AG09309 (cell line): ENCODE data around the gene GORAB.

Experiments
- DNase-seq: peaks from one replicate; pipeline ENCODE4 v3.0.0-alpha.2; 2010; ENCODE audit warnings: low read depth
- H3K4me3 ChIP-seq: 2 replicates; pipeline ENCODE4 v1.5.1; 2011; ENCODE audit warnings: mild to moderate bottlenecking, low read depth, low read length, moderate library complexity; ENCODE audit not compliant: control insufficient read depth
- TF ChIP-seq, protein P1 (sequence below): IDR thresholded peaks from 2 replicates; pipeline ENCODE4 v1.5.1; 2011; ENCODE audit warnings: mild to moderate bottlenecking, low read depth, low read length, inconsistent platforms; ENCODE audit not compliant: insufficient read depth, control insufficient read depth; ENCODE audit errors: missing control alignments

The GORAB gene

DNA sequence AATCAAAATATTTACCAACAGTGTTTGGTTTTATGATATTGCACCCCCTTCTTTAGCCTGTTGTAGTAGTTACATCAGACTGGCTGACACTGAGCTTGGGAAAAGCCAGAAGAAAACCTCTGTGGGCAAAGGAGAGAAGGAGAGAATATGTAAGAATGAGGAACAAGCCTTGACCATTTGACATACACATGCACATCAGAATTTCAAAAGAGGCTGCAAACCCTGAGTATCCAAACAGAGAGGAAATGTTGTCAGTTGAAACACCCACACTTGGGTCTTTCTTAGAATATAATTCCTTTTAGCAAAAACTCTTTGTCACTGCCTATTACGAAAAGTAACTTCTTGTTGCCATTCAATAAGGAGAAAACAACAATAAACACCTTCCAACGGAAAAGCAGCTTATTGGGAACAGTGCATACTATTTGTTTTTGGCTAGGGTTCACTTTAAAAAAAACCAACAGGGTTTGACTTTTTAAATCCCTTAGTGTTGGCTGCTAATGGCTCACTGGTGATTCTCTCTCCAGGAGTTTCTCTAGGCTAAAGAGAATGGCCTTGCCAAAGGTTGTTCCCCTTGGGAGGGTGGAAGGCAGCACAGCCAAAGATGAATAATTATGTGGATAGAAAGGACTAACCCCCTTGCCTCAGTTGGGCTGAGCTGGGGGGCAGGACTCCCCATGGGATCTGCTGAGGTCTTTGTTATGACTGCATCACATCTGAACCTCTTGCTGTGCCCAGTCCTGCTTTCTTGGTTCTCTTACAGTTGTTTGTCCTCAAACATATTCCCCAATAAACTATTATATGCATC, 48.9 kb downstream of the GORAB start:
- no peak for DNase-seq
- H3K4me3 ChIP-seq = no peak overlapping the region
- TF ChIP-seq, protein P1, sequence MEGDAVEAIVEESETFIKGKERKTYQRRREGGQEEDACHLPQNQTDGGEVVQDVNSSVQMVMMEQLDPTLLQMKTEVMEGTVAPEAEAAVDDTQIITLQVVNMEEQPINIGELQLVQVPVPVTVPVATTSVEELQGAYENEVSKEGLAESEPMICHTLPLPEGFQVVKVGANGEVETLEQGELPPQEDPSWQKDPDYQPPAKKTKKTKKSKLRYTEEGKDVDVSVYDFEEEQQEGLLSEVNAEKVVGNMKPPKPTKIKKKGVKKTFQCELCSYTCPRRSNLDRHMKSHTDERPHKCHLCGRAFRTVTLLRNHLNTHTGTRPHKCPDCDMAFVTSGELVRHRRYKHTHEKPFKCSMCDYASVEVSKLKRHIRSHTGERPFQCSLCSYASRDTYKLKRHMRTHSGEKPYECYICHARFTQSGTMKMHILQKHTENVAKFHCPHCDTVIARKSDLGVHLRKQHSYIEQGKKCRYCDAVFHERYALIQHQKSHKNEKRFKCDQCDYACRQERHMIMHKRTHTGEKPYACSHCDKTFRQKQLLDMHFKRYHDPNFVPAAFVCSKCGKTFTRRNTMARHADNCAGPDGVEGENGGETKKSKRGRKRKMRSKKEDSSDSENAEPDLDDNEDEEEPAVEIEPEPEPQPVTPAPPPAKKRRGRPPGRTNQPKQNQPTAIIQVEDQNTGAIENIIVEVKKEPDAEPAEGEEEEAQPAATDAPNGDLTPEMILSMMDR = no peak

DNA sequence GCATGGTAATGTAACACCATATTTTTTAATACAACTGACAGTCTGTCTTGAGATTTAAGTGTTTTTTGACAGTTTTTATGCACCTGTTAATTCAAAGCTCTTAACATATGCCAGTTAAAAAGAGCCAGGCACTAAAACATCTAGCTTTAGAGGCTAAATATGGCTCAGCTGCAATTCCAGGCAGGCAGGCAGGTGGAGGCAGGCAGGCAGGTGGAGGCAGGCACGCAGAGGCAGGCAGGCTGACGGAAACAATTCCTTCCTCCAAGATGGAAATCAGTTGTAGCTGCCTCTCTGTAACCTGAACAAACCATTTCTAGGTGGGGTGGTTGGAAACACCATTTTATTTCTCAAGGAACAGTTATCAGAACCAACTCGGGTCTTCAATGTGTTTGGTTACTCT, 51.2 kb downstream of the GORAB start:
- DNase-seq = no peak
- no peak overlapping the region for H3K4me3 ChIP-seq
- TF ChIP-seq, protein P1 = no peak

DNA sequence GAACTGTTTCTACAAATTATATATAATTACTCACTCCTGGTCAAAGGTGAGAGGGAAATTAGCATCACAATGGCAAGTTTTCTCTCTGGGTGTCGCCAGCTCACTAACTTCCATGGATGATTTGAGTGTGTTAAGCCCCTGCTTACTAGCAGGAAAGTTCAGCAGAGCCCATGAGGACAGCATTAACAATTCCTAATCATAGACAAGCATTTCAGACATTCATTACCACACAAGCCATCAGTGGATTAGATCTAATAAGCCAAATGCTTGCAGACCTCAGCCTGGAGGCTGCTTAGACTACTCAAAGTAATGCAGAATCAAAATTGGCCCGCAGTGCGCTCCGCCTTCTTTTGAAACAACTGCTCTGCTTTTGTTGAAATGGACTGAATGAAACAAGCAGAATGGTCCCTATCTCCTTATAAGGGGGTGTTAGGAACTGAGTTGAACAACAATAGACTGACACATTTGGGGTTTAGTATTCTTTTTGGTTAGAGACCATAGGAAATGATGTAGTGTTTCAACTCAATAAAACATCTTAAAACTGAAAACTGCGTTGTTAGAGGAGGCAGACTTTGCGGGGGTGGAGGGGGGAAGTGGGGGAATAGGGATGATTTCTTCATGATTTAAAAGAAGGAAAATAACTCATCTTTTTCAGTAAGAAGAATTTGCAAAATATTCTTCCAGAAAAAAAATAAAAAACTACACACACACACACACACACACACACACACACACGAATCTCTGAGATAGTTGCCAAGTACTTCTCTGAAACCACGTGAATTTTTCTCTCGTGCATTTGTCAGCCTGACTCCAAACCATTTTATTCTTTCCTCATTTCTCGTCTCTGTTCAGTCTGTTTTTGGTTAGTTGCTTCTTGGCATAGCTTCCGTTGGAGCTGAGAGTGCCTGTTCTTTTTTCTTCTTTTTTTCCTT, 54.6 kb downstream of the GORAB start:
- TF ChIP-seq, protein P1 = no peak
- peak overlapping the region; percentile 33 for H3K4me3 ChIP-seq
- DNase-seq = peak; percentile 90

DNA sequence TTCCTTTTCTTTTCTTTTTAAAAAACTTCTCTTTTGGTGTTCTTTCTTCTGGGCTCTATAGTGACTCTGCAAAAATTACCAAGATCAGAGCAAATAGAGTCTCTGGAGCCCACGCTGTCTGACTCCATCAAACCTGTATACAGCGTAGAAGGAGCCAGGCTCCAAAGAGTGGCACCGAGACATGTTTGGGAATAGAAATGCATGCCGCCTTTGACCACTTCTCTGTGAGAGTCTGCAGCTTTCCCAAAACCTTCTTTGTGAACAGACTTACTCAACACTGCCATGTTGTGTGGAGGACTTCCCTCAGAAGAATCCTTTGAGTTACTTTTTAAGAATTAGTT, 55.3 kb downstream of the GORAB start:
- no peak for DNase-seq
- TF ChIP-seq, protein P1 = no peak

DNA sequence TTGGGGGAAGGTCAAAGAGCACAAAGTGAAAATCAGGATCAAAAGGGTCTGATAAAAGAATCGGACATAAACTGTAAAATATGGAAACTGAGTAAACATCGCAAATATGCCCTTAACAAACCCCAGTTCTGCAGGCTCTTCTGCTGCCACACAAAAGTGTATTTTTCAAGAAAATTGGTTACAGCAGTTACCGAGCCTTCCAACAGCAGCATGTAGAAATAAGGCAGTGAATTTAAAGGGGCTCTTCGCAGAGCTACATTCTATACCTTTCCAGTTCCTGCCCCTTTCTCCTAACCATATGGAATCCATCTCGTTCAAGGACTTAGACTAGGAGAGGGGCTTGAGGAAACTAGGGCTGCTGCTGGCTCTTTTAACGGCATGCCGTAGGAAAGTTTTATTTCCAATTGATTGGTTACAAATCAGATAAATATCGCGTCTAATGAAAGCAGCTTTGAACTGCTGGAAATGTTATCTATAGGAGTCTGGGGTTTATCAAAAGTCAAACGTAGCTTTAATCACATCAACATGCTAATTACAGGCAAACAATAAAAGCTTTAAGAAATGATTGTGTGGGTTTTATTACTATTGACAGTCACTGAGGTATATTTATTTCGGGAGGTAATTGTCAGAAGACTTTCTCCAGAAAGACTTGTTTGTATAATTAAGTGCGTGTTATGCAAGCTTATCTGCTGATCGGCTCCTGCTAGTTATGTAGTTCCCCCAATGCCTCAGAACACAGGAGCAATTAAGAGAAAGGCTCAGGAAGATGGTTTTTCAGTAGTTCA, 59.1 kb downstream of the GORAB start:
- peak overlapping the region; percentile 10; the same call in 1 of the 2 replicates for H3K4me3 ChIP-seq
- no peak for DNase-seq
- TF ChIP-seq, protein P1 = no peak

More for the DNA sequence above, 55.3 kb downstream of the GORAB start:
- peak overlapping the region; percentile 33 for H3K4me3 ChIP-seq

DNA sequence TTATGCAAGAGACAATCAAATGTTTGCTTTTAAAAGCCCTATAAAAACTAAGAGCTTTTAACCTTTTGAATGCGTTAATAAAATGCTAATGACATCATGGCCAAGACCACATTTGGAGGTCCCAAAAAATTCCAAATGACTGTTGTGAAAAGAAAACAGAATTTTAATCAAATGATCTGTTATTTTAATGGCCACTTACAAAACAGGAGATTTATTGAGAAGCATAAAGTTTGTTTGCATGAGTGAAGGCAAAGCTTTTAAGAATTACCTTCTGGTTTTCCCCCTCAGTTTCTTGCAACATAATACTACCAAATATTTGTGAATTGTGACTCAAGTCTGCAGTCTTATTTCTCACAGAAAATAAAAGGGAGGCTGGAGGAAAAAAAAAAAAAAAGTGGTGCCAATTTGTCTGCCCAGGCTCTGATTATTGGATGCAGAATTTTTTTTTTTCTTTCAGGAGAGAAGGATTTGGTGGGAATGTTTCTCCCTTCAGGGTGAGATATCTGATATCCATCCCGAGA, 60.7 kb downstream of the GORAB start:
- H3K4me3 ChIP-seq = no peak overlapping the region
- TF ChIP-seq, protein P1 = no peak

More for the DNA sequence above, 60.7 kb downstream of the GORAB start:
- DNase-seq = peak; percentile 93
